ENCODE measurements around the gene AGGF1.

The AGGF1 gene

DNA sequence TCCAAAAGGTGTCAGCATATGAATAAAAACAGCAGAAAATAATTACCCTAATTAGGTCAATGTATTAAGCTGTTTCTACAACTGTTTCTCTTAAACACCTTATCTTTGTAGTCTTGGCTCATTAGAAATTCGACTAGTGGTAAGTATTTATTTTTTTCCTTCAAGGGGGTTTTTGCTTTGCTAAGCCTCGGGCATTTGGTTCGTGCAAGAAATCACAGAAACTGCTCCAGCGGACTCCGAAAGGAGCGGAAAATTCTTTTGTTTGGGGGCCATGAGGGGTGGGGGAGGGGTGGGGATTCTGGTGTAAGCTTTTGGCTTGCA, 56.1 kb downstream of the AGGF1 start:
- in situ Hi-C loops (cut with HindIII; ENCODE audit: low pct_ligation_motif_present, low sequenced_read_pairs), result no loop called here
- no peaks in the 10 kb centered on the region for H3K27me3 ChIP-seq (replicated peaks)
- H3K27ac ChIP-seq, result no peak overlapping the region
- peak overlapping the region; percentile 71 for H3K4me3 ChIP-seq (ENCODE audit: low read depth, low read length)
- H3K36me3 ChIP-seq (replicated peaks), result no peaks in the 10 kb centered on the region
- no peak for DNase-seq
- TF ChIP-seq, protein P1, sequence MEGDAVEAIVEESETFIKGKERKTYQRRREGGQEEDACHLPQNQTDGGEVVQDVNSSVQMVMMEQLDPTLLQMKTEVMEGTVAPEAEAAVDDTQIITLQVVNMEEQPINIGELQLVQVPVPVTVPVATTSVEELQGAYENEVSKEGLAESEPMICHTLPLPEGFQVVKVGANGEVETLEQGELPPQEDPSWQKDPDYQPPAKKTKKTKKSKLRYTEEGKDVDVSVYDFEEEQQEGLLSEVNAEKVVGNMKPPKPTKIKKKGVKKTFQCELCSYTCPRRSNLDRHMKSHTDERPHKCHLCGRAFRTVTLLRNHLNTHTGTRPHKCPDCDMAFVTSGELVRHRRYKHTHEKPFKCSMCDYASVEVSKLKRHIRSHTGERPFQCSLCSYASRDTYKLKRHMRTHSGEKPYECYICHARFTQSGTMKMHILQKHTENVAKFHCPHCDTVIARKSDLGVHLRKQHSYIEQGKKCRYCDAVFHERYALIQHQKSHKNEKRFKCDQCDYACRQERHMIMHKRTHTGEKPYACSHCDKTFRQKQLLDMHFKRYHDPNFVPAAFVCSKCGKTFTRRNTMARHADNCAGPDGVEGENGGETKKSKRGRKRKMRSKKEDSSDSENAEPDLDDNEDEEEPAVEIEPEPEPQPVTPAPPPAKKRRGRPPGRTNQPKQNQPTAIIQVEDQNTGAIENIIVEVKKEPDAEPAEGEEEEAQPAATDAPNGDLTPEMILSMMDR (IDR thresholded peaks at IDR 0.05; ENCODE audit: low read depth, low read length, missing control alignments), result no peak

DNA sequence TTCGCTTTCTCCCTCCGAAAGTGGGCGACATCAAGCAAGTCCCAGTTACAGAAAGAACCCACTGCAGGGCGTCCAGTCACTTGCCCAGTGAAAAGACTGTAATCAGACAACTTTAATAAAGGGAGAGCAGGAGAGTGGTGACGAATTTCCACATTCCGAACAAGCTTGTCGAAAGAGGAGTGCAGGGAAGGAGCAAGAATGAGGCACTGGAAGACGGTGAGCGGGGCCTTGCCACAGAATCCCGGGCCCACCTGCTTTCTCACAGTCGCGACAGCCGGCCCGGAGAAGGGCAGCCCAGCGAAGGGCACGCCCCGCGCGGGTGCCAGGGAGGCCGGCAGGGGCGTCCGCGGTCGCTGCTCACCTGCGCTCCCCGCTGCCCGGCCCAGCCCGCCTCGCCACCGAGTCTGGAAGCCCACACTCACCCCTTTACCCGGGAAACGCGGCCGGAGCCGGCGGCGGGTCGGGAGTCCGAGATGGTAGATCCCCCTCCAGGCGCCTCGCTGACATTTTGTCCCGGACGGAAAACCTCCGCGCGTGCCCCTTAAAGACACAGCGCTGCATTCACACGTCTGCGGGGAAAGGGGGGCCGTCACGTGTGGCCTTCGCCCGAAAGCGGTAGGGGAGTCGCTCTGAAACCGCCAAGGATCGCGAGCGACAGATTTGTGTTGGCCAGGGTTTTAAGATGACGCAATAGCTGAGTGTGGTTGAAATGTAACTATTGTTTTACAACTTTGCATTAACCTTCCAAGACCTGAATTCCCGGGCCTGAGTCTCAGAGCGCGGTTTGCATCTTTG, 56.7 kb downstream of the AGGF1 start, which contains the start of gene ZBED3:
Gene ZBED3 (minus strand): TSS at position 597 of the 795 bp plus-strand sequence. CDS start 9,407 bp downstream, outside the sequence.
- in situ Hi-C loops (cut with HindIII; ENCODE audit: low pct_ligation_motif_present, low sequenced_read_pairs), result no loop called here
- Histone ChIP-seq H3K36me3 (replicated peaks) (no peaks in the 10 kb centered on the region), H3K27ac (peak within 1 kb of the TSS; percentile 72), H3K4me3 (ENCODE audit: low read depth, low read length) (peak within 1 kb of the TSS; percentile 71), H3K27me3 (replicated peaks) (no peaks in the 10 kb centered on the region)
- peak; percentile 67 for DNase-seq
- TF ChIP-seq, protein P1 (IDR thresholded peaks at IDR 0.05; ENCODE audit: low read depth, low read length, missing control alignments), result peak; percentile 47

GRCh38 chr5:77087484-77088261, 57.5 kb downstream of the AGGF1 start:
- TF ChIP-seq, protein P1 (IDR thresholded peaks at IDR 0.05; ENCODE audit: low read depth, low read length, missing control alignments), result no peak
- Histone ChIP-seq H3K27ac (no peak overlapping the region), H3K36me3 (replicated peaks) (no peaks in the 10 kb centered on the region), H3K27me3 (replicated peaks) (no peaks in the 10 kb centered on the region), H3K4me3 (ENCODE audit: low read depth, low read length) (peak overlapping the region; percentile 71)
- in situ Hi-C loops (cut with HindIII; ENCODE audit: low pct_ligation_motif_present, low sequenced_read_pairs), result no loop called here
- DNase-seq, result no peak

- H3K4me3 ChIP-seq (ENCODE audit: low read depth, low read length), result no peak overlapping the region
- TF ChIP-seq, protein P1 (IDR thresholded peaks at IDR 0.05; ENCODE audit: low read depth, low read length, missing control alignments), result no peak
- in situ Hi-C loops (cut with HindIII; ENCODE audit: low pct_ligation_motif_present, low sequenced_read_pairs), result no loop called here
- H3K27ac ChIP-seq, result no peak overlapping the region
- H3K27me3 ChIP-seq (replicated peaks), result no peaks in the 10 kb centered on the region
- DNase-seq, result no peak
- H3K36me3 ChIP-seq (replicated peaks), result no peaks in the 10 kb centered on the region
These were observed 65.0 kb downstream of the AGGF1 start for GRCh38 chr5:77095189-77095588.

DNA sequence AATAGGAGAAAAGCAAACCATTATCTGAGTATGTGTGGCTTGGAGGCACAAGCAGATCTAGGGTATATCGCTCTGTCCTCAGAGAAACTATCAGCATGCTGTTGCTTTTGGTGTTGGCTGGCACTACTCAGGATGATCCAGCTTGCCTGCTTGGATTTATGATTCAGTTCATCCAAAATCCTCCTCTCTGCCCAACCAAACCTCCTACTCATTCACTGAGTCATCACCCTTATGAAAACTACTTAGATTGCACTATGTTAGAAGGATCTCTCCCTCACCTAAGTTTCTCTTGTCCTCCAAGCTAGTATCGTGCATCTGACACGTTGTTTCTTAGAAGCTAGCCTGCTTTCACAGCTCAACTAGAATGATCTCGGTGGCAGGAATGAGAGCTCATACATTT, 71.1 kb downstream of the AGGF1 start:
- peak; percentile 53 for DNase-seq
- H3K36me3 ChIP-seq (replicated peaks), result no peaks in the 10 kb centered on the region
- H3K27me3 ChIP-seq (replicated peaks), result no peaks in the 10 kb centered on the region
- TF ChIP-seq, protein P1 (IDR thresholded peaks at IDR 0.05; ENCODE audit: low read depth, low read length, missing control alignments), result no peak
- in situ Hi-C loops (cut with HindIII; ENCODE audit: low pct_ligation_motif_present, low sequenced_read_pairs), result no loop called here
- H3K27ac ChIP-seq, result no peak overlapping the region
- no peak overlapping the region for H3K4me3 ChIP-seq (ENCODE audit: low read depth, low read length)

Data from brain microvascular endothelial cell (primary cell).